Measurements from ENCODE around the gene WFDC9.
A peak's percentile ranks its signal among the peaks of the same experiment; 100 is the strongest.
"Not testable (repeated sequence)": the region's sequence is repeated elsewhere in the genome, so short reads cannot be mapped to it uniquely, and the experiment has no call there.

WFDC9 gene

GRCh38 chr20:45589725-45590124 is 41.4 kb downstream of the WFDC9 start:
- peak; percentile 35 for DNase-seq

GRCh38 chr20:45588800-45589199 is 42.3 kb downstream of the WFDC9 start:
- peak; percentile 8 for DNase-seq

- DNase-seq: not testable (repeated sequence)
Measured at GRCh38 chr20:45585986-45586385, 45.1 kb downstream of the WFDC9 start.

- DNase-seq: not testable (repeated sequence)
Measured at GRCh38 chr20:45584294-45584693, 46.8 kb downstream of the WFDC9 start.

- no peak for DNase-seq
Measured at GRCh38 chr20:45583502-45583901, 47.6 kb downstream of the WFDC9 start.

GRCh38 chr20:45581702-45582101 is 49.4 kb downstream of the WFDC9 start:
- peak; percentile 47 for DNase-seq

GRCh38 chr20:45579184-45579583 is 51.9 kb downstream of the WFDC9 start, which contains the start of gene WFDC8:
WFDC8 (minus strand) TSS chr20:45579284; CDS start chr20:45579247, 37 bp downstream.
- no peak for DNase-seq

- DNase-seq: no peak
Measured at GRCh38 chr20:45578231-45578630, 52.9 kb downstream of the WFDC9 start.

GRCh38 chr20:45576995-45577394 is 54.1 kb downstream of the WFDC9 start:
- no peak for DNase-seq

- no peak for DNase-seq
Measured at GRCh38 chr20:45575931-45576330, 55.2 kb downstream of the WFDC9 start.

- not testable (repeated sequence) for DNase-seq
Measured at GRCh38 chr20:45569650-45570049, 61.4 kb downstream of the WFDC9 start.

GRCh38 chr20:45564760-45565276 is 66.3 kb downstream of the WFDC9 start:
- no peak for DNase-seq
